Osteoblast (primary cell): ENCODE measurements around the gene PPP1R9B. TPM values are rescaled to one million over a fixed set of nuclear protein-coding genes. Genes with fewer than 3 reads are reported as not detected.

Experiments
- DNase-seq: peaks from one replicate; pipeline ENCODE4 v3.0.0; 2011; ENCODE audit warnings: low spot score, mixed read lengths; ENCODE audit not compliant: insufficient read length; ENCODE audit errors: missing footprints
- H2AFZ ChIP-seq: 2 replicates; pipeline ENCODE4 v1.6.0; 2011; ENCODE audit warnings: mild to moderate bottlenecking, low read length
- H3K27ac ChIP-seq: 2 replicates; pipeline ENCODE4 v1.5.1; 2011; ENCODE audit warnings: mild to moderate bottlenecking, low read depth, low read length, moderate library complexity
- H3K27me3 ChIP-seq: 2 replicates; pipeline ENCODE4 v1.6.0; 2012; ENCODE audit warnings: mild to moderate bottlenecking, control low read depth, inconsistent platforms, low read length, moderate library complexity; ENCODE audit not compliant: insufficient read depth
- H3K36me3 ChIP-seq: 2 replicates; pipeline ENCODE4 v1.5.1; 2011; ENCODE audit warnings: mild to moderate bottlenecking, low read length, control low read depth, moderate library complexity; ENCODE audit not compliant: insufficient read depth
- H3K4me1 ChIP-seq: 2 replicates; pipeline ENCODE4 v1.5.1; 2011; ENCODE audit warnings: mild to moderate bottlenecking, low read length, control low read depth, moderate library complexity; ENCODE audit not compliant: insufficient read depth
- H3K4me2 ChIP-seq: 2 replicates; pipeline ENCODE4 v1.6.0; 2011; ENCODE audit warnings: mild to moderate bottlenecking, low read length; ENCODE audit not compliant: insufficient read depth
- H3K4me3 ChIP-seq: fragments of 200-600 bp; sonication (generic); 3 replicates; pipeline ENCODE4 v1.5.1; 2012; ENCODE audit warnings: mild to moderate bottlenecking, low read length, inconsistent platforms; ENCODE audit not compliant: insufficient read depth
- H3K79me2 ChIP-seq: 2 replicates; pipeline ENCODE4 v1.6.0; 2012; ENCODE audit warnings: mild to moderate bottlenecking, low read length, control low read depth, inconsistent platforms; ENCODE audit not compliant: insufficient read depth
- H3K9me3 ChIP-seq: 2 replicates; pipeline ENCODE4 v1.5.1; 2011; ENCODE audit warnings: low read depth, low read length, control low read depth
- H4K20me1 ChIP-seq: 2 replicates; pipeline ENCODE4 v1.6.0; 2012; ENCODE audit warnings: mild to moderate bottlenecking, low read length, control low read depth; ENCODE audit not compliant: insufficient read depth
- CTCF ChIP-seq: IDR thresholded peaks from 2 replicates; pipeline ENCODE4 v1.5.1; 2011; ENCODE audit warnings: mild to moderate bottlenecking, low read depth, low read length, moderate library complexity; ENCODE audit errors: extremely low read depth
- total RNA-seq: library from RNA; depleted of rRNA; stranded (reverse); fragments of >200 nt; gene quantifications from 2 replicates; pipeline ENCODE4 v1.2.3, GENCODE V29; 2012

The PPP1R9B gene
- total RNA-seq, 1 donor = 48.9 TPM

- Histone ChIP-seq H3K4me2 (peak overlapping the region; percentile 95), H3K27me3 (no peaks in the 10 kb centered on the region), H3K4me1 (peaks cover 47% of the 10 kb centered on the region), H2AFZ (no peak overlapping the region), H4K20me1 (peaks cover 46% of the 10 kb centered on the region), H3K79me2 (peaks cover 68% of the 10 kb centered on the region), H3K27ac (peak overlapping the region; percentile 70), H3K9me3 (no peaks in the 10 kb centered on the region), H3K4me3 (peak overlapping the region; percentile 84), H3K36me3 (peaks cover 15% of the 10 kb centered on the region)
- TF ChIP-seq CTCF = no peak
- no peak for DNase-seq
Observed at GRCh38 chr17:50149091-50149416, 1.4 kb downstream of the PPP1R9B start.

GRCh38 chr17:50148226-50149090, 2.0 kb downstream of the PPP1R9B start:
- H3K4me3 ChIP-seq = peak overlapping the region; percentile 84
- H2AFZ ChIP-seq = no peak overlapping the region
- TF ChIP-seq CTCF = peak; percentile 14
- peaks cover 52% of the 10 kb centered on the region for H4K20me1 ChIP-seq
- peaks cover 20% of the 10 kb centered on the region for H3K36me3 ChIP-seq
- H3K4me2 ChIP-seq = peak overlapping the region; percentile 95
- no peaks in the 10 kb centered on the region for H3K9me3 ChIP-seq
- H3K4me1 ChIP-seq = peaks cover 42% of the 10 kb centered on the region
- no peaks in the 10 kb centered on the region for H3K27me3 ChIP-seq
- DNase-seq = peak; percentile 98
- H3K79me2 ChIP-seq = peaks cover 74% of the 10 kb centered on the region
- peak overlapping the region; percentile 78 for H3K27ac ChIP-seq

- Histone ChIP-seq H3K4me2 (peak overlapping the region; percentile 95), H3K27ac (peak overlapping the region; percentile 78), H3K9me3 (no peaks in the 10 kb centered on the region), H3K36me3 (peaks cover 26% of the 10 kb centered on the region), H2AFZ (no peak overlapping the region), H3K79me2 (peaks cover 80% of the 10 kb centered on the region), H4K20me1 (peaks cover 56% of the 10 kb centered on the region), H3K4me1 (peaks cover 41% of the 10 kb centered on the region), H3K4me3 (peak overlapping the region; percentile 84), H3K27me3 (no peaks in the 10 kb centered on the region)
- no peak for TF ChIP-seq CTCF
- DNase-seq = peak; percentile 97
Observed at GRCh38 chr17:50147841-50148225, 2.6 kb downstream of the PPP1R9B start.

- Histone ChIP-seq H3K4me3 (peak overlapping the region; percentile 84), H3K9me3 (no peaks in the 10 kb centered on the region), H3K4me1 (peaks cover 34% of the 10 kb centered on the region), H3K36me3 (peaks cover 34% of the 10 kb centered on the region), H3K27ac (peak overlapping the region; percentile 78), H3K79me2 (peaks cover 87% of the 10 kb centered on the region), H4K20me1 (peaks cover 64% of the 10 kb centered on the region), H3K27me3 (no peaks in the 10 kb centered on the region), H2AFZ (no peak overlapping the region), H3K4me2 (peak overlapping the region; percentile 95)
- no peak for TF ChIP-seq CTCF
- peak; percentile 94 for DNase-seq
Observed at GRCh38 chr17:50146927-50147665, 3.4 kb downstream of the PPP1R9B start.
